CD4-positive, alpha-beta T cell (primary cell): ENCODE data around the gene RAB31. TPM values are rescaled to one million over a fixed set of nuclear protein-coding genes. Genes with fewer than 3 reads are reported as not detected.

Experiments used
- ATAC-seq: fragments of 200-7000 bp; cut with Tn5 transposase; one replicate; pipeline ENCODE4 v1.10.0; 2022; ENCODE audit warnings: mild to moderate bottlenecking; ENCODE audit not compliant: poor library complexity
- CTCF ChIA-PET: fragments of 350-600 bp; sonication (Branson Sonifier 250); formaldehyde crosslinking; loops from one replicate; lab custom pipeline; 2021; ENCODE audit warnings: antibody characterized with exemption, inconsistent platforms; lab: Charles Lee
- POLR2A ChIA-PET: fragments of 350-600 bp; sonication (Branson Sonifier 250); formaldehyde crosslinking; loops from one replicate; lab custom pipeline; 2021; ENCODE audit warnings: antibody characterized with exemption, inconsistent platforms; lab: Charles Lee
- DNase-seq, 14 experiments: peaks; one replicate each; pipeline ENCODE4 v3.0.0-alpha.2; 2013 to 2020; ENCODE audit warnings: mixed read lengths in 2 of 14
- H3K27ac ChIP-seq, 2 donors: one replicate each; pipeline versions ENCODE4 v1.5.1 to v1.7.0; 2013; ENCODE audit warnings: low read length in 2 of 2, low read depth in 1 of 2, mild to moderate bottlenecking in 1 of 2
- H3K27me3 ChIP-seq, 2 experiments: 1 replicate in 1 of 2; 2 replicates in 1 of 2; pipeline versions ENCODE4 v1.6.1 to v1.7.0; 2013; ENCODE audit warnings: low read length in 2 of 2, control low read depth in 1 of 2, mild to moderate bottlenecking in 1 of 2, moderate library complexity in 1 of 2; ENCODE audit not compliant: insufficient read depth in 2 of 2, control insufficient read depth in 1 of 2
- H3K36me3 ChIP-seq: one replicate; pipeline ENCODE4 v1.6.1; 2013; ENCODE audit warnings: low read length, control low read depth; ENCODE audit not compliant: insufficient read depth
- H3K4me1 ChIP-seq: one replicate; pipeline ENCODE4 v1.6.1; 2013; ENCODE audit warnings: low read length, control low read depth; ENCODE audit not compliant: insufficient read depth
- H3K4me3 ChIP-seq: one replicate; pipeline ENCODE4 v1.5.1; 2013; ENCODE audit warnings: mild to moderate bottlenecking, low read length, moderate library complexity
- H3K9me3 ChIP-seq, 2 experiments: 1 replicate in 1 of 2; 2 replicates in 1 of 2; pipeline versions ENCODE4 v1.6.1 to v1.7.0; 2013; ENCODE audit warnings: low read length in 2 of 2, mild to moderate bottlenecking in 2 of 2, control low read depth in 1 of 2, moderate library complexity in 1 of 2; ENCODE audit not compliant: control insufficient read depth in 1 of 2, insufficient read depth in 1 of 2
- H3K27ac Mint-ChIP-seq: one replicate; pipeline ENCODE4 v1.8.0; 2020; ENCODE audit warnings: mixed read lengths
- H3K27me3 Mint-ChIP-seq: one replicate; pipeline ENCODE4 v1.8.0; 2021; ENCODE audit warnings: mixed read lengths
- H3K36me3 Mint-ChIP-seq: one replicate; pipeline ENCODE4 v1.8.0; 2021; ENCODE audit warnings: low read depth, mixed read lengths
- H3K4me1 Mint-ChIP-seq: one replicate; pipeline ENCODE4 v1.8.0; 2021; ENCODE audit warnings: low read depth, mixed read lengths
- H3K4me3 Mint-ChIP-seq: one replicate; pipeline ENCODE4 v1.8.0; 2020; ENCODE audit warnings: mild to moderate bottlenecking, mixed read lengths
- H3K9me3 Mint-ChIP-seq: one replicate; pipeline ENCODE4 v1.8.0; 2020; ENCODE audit warnings: mixed read lengths
- intact Hi-C, 2 experiments: fragments of 100-400 bp; cut with DNase I in 1 of 2; cut with micrococcal nuclease in 1 of 2; formaldehyde crosslinking; loops; one replicate each; pipeline versions ENCODE4 v1.15.1 to v1.9.0; 2023 to 2025; cut with DNase I, micrococcal nuclease
- total RNA-seq, 174 experiments: library from RNA in 2 of 174; stranded (reverse) in 2 of 174; gene quantifications; one replicate each; pipeline ENCODE4 v1.2.3 and lab custom pipeline; 2021 to 2026
- TF ChIP-seq, protein P1 (sequence below): fragments of 200-600 bp; IDR thresholded peaks from one replicate; pipeline ENCODE4 v1.8.0; 2022; ENCODE audit warnings: antibody characterized with exemption, mild to moderate bottlenecking

Gene RAB31
- total RNA-seq, 2 experiments from 2014 or later: 1.1 to 1.3 TPM

DNA sequence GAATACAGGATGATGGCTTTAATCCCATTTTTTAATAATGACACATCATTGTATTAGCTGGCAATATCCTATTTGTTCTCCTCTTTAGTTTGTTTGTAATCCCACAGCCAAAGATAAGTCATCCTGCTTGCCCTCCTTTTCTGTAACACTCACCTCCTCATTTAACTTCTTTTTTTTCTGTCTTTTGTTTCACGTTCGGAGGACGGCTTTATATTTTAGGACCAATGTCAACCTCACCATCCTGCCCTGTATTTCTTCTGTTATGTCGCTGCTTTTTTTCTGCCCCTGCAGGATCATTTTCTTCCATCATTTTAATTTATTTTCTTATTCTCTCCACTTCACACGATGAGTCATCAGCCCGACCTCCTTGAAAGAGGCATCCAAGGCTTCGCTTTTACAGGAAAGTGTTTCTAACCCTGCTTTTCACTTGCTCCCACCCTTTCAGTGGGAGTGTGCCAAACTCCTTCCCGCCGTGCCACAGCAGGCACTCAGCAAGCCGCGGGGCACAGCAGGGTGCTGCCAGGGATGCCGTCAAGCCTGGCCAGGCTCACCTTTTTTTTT, 11.4 kb downstream of the RAB31 start:
- DNase-seq (no peak), ATAC-seq (no peak)
- Mint-ChIP-seq H3K27ac (no peak overlapping the region), H3K27me3 (peaks cover 38% of the 10 kb centered on the region), H3K4me3 (no peak overlapping the region), H3K4me1 (no peaks in the 10 kb centered on the region), H3K36me3 (no peaks in the 10 kb centered on the region), H3K9me3 (no peaks in the 10 kb centered on the region)
- ChIA-PET POLR2A (no interaction called here), CTCF (no interaction called here)
- H3K4me3 ChIP-seq: no peak overlapping the region
- no peaks in the 10 kb centered on the region for H3K4me1 ChIP-seq
- intact Hi-C loops: no loop called here
- H3K27me3 ChIP-seq: peaks cover 0 to 4% of the 10 kb centered on the region in 2 experiments
- no peak overlapping the region for H3K27ac ChIP-seq
- H3K9me3 ChIP-seq: no peaks in the 10 kb centered on the region
- no peaks in the 10 kb centered on the region for H3K36me3 ChIP-seq
- TF ChIP-seq, protein P1, sequence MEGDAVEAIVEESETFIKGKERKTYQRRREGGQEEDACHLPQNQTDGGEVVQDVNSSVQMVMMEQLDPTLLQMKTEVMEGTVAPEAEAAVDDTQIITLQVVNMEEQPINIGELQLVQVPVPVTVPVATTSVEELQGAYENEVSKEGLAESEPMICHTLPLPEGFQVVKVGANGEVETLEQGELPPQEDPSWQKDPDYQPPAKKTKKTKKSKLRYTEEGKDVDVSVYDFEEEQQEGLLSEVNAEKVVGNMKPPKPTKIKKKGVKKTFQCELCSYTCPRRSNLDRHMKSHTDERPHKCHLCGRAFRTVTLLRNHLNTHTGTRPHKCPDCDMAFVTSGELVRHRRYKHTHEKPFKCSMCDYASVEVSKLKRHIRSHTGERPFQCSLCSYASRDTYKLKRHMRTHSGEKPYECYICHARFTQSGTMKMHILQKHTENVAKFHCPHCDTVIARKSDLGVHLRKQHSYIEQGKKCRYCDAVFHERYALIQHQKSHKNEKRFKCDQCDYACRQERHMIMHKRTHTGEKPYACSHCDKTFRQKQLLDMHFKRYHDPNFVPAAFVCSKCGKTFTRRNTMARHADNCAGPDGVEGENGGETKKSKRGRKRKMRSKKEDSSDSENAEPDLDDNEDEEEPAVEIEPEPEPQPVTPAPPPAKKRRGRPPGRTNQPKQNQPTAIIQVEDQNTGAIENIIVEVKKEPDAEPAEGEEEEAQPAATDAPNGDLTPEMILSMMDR: no peak

DNA sequence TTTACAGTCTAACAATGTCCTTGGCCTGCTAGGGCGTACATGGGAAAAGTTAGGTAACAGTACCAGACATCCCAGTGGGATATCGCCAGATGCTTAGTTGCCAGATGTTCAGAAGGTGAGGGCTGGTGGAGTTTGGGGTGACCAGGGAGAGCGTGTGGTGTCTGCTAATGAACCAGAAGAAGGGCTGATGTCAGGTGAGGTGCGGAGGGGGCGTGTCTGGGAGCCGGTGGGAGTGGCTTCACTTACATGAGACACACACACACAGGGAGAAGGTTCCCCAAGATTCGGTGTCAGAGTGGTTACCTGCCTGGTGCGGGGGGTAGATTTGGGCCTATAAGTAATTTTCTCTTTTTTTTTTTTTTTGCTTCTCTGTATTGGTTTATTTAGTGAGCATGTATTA, 12.2 kb downstream of the RAB31 start:
- no peak for ATAC-seq

DNA sequence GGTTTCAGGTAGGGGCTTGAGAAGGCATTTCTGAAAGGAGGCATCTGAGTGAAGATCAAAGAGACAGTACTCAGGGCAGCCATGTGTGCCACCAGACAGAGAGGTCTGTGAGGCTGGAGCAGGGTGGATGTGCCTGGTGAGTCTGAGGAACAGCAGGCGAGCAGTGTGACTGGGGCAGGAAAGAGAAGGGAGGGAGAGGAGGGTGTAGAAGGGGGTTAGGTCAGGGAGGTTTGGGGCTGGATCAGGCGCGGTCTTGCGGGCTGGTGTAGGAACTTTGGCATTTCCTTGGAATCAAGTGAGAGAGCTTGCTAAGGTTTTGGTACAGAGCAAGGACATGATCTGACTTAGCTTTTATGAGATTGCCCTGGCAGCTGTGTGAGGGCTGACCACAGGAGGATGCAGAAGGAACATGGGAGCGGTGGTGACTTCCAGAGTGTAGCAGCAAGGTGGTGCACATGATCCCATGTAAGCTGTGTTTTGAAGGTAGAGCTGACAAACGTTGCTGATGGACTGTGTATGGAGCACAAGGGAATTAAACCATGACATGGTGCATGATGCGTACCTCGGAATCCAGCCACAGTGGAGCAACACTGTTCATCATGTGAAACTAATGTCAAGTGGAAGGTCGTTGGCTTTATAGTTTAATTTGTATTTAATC, 13.9 kb downstream of the RAB31 start:
- no peak for ATAC-seq
- no peak overlapping the region for H3K4me3 ChIP-seq
- H3K27ac ChIP-seq: no peak overlapping the region
- intact Hi-C loops: no loop called here
- H3K27ac Mint-ChIP-seq: no peak overlapping the region
- no peaks in the 10 kb centered on the region for H3K4me1 Mint-ChIP-seq
- peaks cover 0 to 4% of the 10 kb centered on the region in 2 experiments for H3K9me3 ChIP-seq
- no peaks in the 10 kb centered on the region for H3K36me3 ChIP-seq
- peaks cover 0 to 4% of the 10 kb centered on the region in 2 experiments for H3K27me3 ChIP-seq
- peaks cover 23% of the 10 kb centered on the region for H3K27me3 Mint-ChIP-seq
- POLR2A ChIA-PET: no interaction called here
- CTCF ChIA-PET: no interaction called here
- H3K4me3 Mint-ChIP-seq: no peak overlapping the region
- no peaks in the 10 kb centered on the region for H3K4me1 ChIP-seq
- no peaks in the 10 kb centered on the region for H3K9me3 Mint-ChIP-seq
- no peaks in the 10 kb centered on the region for H3K36me3 Mint-ChIP-seq
- DNase-seq: no peak
- TF ChIP-seq, protein P1: no peak

More for the DNA sequence above, 12.2 kb downstream of the RAB31 start:
- ChIA-PET CTCF (no interaction called here), POLR2A (no interaction called here)
- intact Hi-C loops: no loop called here
- Histone ChIP-seq H3K27ac (no peak overlapping the region), H3K4me1 (no peaks in the 10 kb centered on the region), H3K27me3 (peaks cover 0 to 4% of the 10 kb centered on the region in 2 experiments), H3K4me3 (no peak overlapping the region), H3K36me3 (no peaks in the 10 kb centered on the region), H3K9me3 (peaks cover 0 to 4% of the 10 kb centered on the region in 2 experiments)
- H3K4me3 Mint-ChIP-seq: no peak overlapping the region
- no peak overlapping the region for H3K27ac Mint-ChIP-seq
- H3K4me1 Mint-ChIP-seq: no peaks in the 10 kb centered on the region
- H3K36me3 Mint-ChIP-seq: no peaks in the 10 kb centered on the region
- no peak for DNase-seq
- H3K27me3 Mint-ChIP-seq: peaks cover 32% of the 10 kb centered on the region
- no peaks in the 10 kb centered on the region for H3K9me3 Mint-ChIP-seq
- TF ChIP-seq, protein P1: no peak
